ENCODE measurements around the gene PAH. TPM values are rescaled to one million over a fixed set of nuclear protein-coding genes. Genes with fewer than 3 reads are reported as not detected.

PAH gene
- total RNA-seq, 2 donors from 2014 or later, result 0.21 TPM; not detected in 1

- Mint-ChIP-seq H3K4me3 (no peak overlapping the region), H3K4me1 (no peaks in the 10 kb centered on the region), H3K27ac (no peak overlapping the region), H3K36me3 (ENCODE audit: low read depth) (no peaks in the 10 kb centered on the region), H3K9me3 (no peaks in the 10 kb centered on the region), H3K27me3 (no peaks in the 10 kb centered on the region)
- ATAC-seq (replicated peaks), result no peak
These were observed 3.2 kb upstream of the PAH start for GRCh38 chr12:102920271-102920670.

- no peak overlapping the region for H3K4me3 Mint-ChIP-seq
- no peak for ATAC-seq (replicated peaks)
- no peaks in the 10 kb centered on the region for H3K27me3 Mint-ChIP-seq
These were observed 1.8 kb upstream of the PAH start for GRCh38 chr12:102918840-102919239.

GRCh38 chr12:102916252-102917025 is 605 bp downstream of the PAH start:
- no peaks in the 10 kb centered on the region for H3K27me3 Mint-ChIP-seq
- H3K27ac Mint-ChIP-seq, result no peak overlapping the region
- H3K36me3 Mint-ChIP-seq (ENCODE audit: low read depth), result no peaks in the 10 kb centered on the region
- H3K9me3 Mint-ChIP-seq, result no peaks in the 10 kb centered on the region
- H3K4me3 Mint-ChIP-seq, result peak overlapping the region; percentile 66
- H3K4me1 Mint-ChIP-seq, result no peaks in the 10 kb centered on the region
- no peak for ATAC-seq (replicated peaks)

More at GRCh38 chr12:102918840-102919239, 1.8 kb upstream of the PAH start:
- Mint-ChIP-seq H3K27ac (no peak overlapping the region), H3K4me1 (no peaks in the 10 kb centered on the region), H3K9me3 (no peaks in the 10 kb centered on the region), H3K36me3 (ENCODE audit: low read depth) (no peaks in the 10 kb centered on the region)

GRCh38 chr12:102913453-102914226 is 3.4 kb downstream of the PAH start:
- no peak for ATAC-seq (replicated peaks)
- no peaks in the 10 kb centered on the region for H3K9me3 Mint-ChIP-seq
- H3K4me3 Mint-ChIP-seq, result no peak overlapping the region
- no peaks in the 10 kb centered on the region for H3K27me3 Mint-ChIP-seq
- H3K36me3 Mint-ChIP-seq (ENCODE audit: low read depth), result no peaks in the 10 kb centered on the region
- H3K4me1 Mint-ChIP-seq, result no peaks in the 10 kb centered on the region
- H3K27ac Mint-ChIP-seq, result no peak overlapping the region

- H3K27ac Mint-ChIP-seq, result no peak overlapping the region
- ATAC-seq (replicated peaks), result no peak
- H3K36me3 Mint-ChIP-seq (ENCODE audit: low read depth), result no peaks in the 10 kb centered on the region
These were observed 4.8 kb downstream of the PAH start for GRCh38 chr12:102912258-102912657.

GRCh38 chr12:102911320-102911719 is 5.7 kb downstream of the PAH start:
- H3K4me1 Mint-ChIP-seq, result no peaks in the 10 kb centered on the region
- no peaks in the 10 kb centered on the region for H3K9me3 Mint-ChIP-seq
- H3K27ac Mint-ChIP-seq, result no peak overlapping the region
- no peak overlapping the region for H3K4me3 Mint-ChIP-seq
- H3K36me3 Mint-ChIP-seq (ENCODE audit: low read depth), result no peaks in the 10 kb centered on the region
- H3K27me3 Mint-ChIP-seq, result no peaks in the 10 kb centered on the region
- ATAC-seq (replicated peaks), result no peak

More at GRCh38 chr12:102912258-102912657, 4.8 kb downstream of the PAH start:
- Mint-ChIP-seq H3K4me1 (no peaks in the 10 kb centered on the region), H3K9me3 (no peaks in the 10 kb centered on the region), H3K27me3 (no peaks in the 10 kb centered on the region), H3K4me3 (no peak overlapping the region)

- H3K4me1 Mint-ChIP-seq, result no peaks in the 10 kb centered on the region
- H3K9me3 Mint-ChIP-seq, result no peaks in the 10 kb centered on the region
- no peaks in the 10 kb centered on the region for H3K27me3 Mint-ChIP-seq
- no peak overlapping the region for H3K4me3 Mint-ChIP-seq
- no peaks in the 10 kb centered on the region for H3K36me3 Mint-ChIP-seq (ENCODE audit: low read depth)
- H3K27ac Mint-ChIP-seq, result no peak overlapping the region
- ATAC-seq (replicated peaks), result no peak
These were observed 6.3 kb downstream of the PAH start for GRCh38 chr12:102910792-102911191.

GRCh38 chr12:102910137-102910536 is 6.9 kb downstream of the PAH start:
- Mint-ChIP-seq H3K36me3 (ENCODE audit: low read depth) (no peaks in the 10 kb centered on the region), H3K27me3 (peaks cover 1% of the 10 kb centered on the region), H3K27ac (no peak overlapping the region), H3K4me1 (no peaks in the 10 kb centered on the region), H3K9me3 (no peaks in the 10 kb centered on the region), H3K4me3 (no peak overlapping the region)
- ATAC-seq (replicated peaks), result no peak

GRCh38 chr12:102907918-102908317 is 9.1 kb downstream of the PAH start:
- Mint-ChIP-seq H3K36me3 (ENCODE audit: low read depth) (no peaks in the 10 kb centered on the region), H3K4me3 (no peak overlapping the region), H3K9me3 (no peaks in the 10 kb centered on the region), H3K4me1 (no peaks in the 10 kb centered on the region), H3K27me3 (peaks cover 5% of the 10 kb centered on the region), H3K27ac (no peak overlapping the region)
- ATAC-seq (replicated peaks), result no peak

GRCh38 chr12:102905229-102905628 is 11.8 kb downstream of the PAH start:
- H3K4me1 Mint-ChIP-seq, result no peaks in the 10 kb centered on the region
- peaks cover 4% of the 10 kb centered on the region for H3K9me3 Mint-ChIP-seq
- no peak overlapping the region for H3K4me3 Mint-ChIP-seq
- ATAC-seq (replicated peaks), result no peak
- peaks cover 5% of the 10 kb centered on the region for H3K27me3 Mint-ChIP-seq
- no peaks in the 10 kb centered on the region for H3K36me3 Mint-ChIP-seq (ENCODE audit: low read depth)
- H3K27ac Mint-ChIP-seq, result no peak overlapping the region

- ATAC-seq (replicated peaks), result no peak
- peaks cover 9% of the 10 kb centered on the region for H3K27me3 Mint-ChIP-seq
- no peak overlapping the region for H3K27ac Mint-ChIP-seq
- peaks cover 4% of the 10 kb centered on the region for H3K9me3 Mint-ChIP-seq
- no peaks in the 10 kb centered on the region for H3K4me1 Mint-ChIP-seq
- no peak overlapping the region for H3K4me3 Mint-ChIP-seq
- no peaks in the 10 kb centered on the region for H3K36me3 Mint-ChIP-seq (ENCODE audit: low read depth)
These were observed 13.6 kb downstream of the PAH start for GRCh38 chr12:102903337-102904007.

- no peak overlapping the region for H3K4me3 Mint-ChIP-seq
- ATAC-seq (replicated peaks), result no peak
- H3K4me1 Mint-ChIP-seq, result no peaks in the 10 kb centered on the region
- H3K9me3 Mint-ChIP-seq, result peaks cover 4% of the 10 kb centered on the region
- H3K27ac Mint-ChIP-seq, result no peak overlapping the region
- peaks cover 9% of the 10 kb centered on the region for H3K27me3 Mint-ChIP-seq
- H3K36me3 Mint-ChIP-seq (ENCODE audit: low read depth), result no peaks in the 10 kb centered on the region
These were observed 15.0 kb downstream of the PAH start for GRCh38 chr12:102902093-102902492.

GRCh38 chr12:102900389-102900788 is 16.7 kb downstream of the PAH start:
- H3K4me1 Mint-ChIP-seq, result no peaks in the 10 kb centered on the region
- no peak for ATAC-seq (replicated peaks)
- peaks cover 9% of the 10 kb centered on the region for H3K27me3 Mint-ChIP-seq
- H3K9me3 Mint-ChIP-seq, result peaks cover 4% of the 10 kb centered on the region
- no peak overlapping the region for H3K27ac Mint-ChIP-seq
- no peaks in the 10 kb centered on the region for H3K36me3 Mint-ChIP-seq (ENCODE audit: low read depth)
- H3K4me3 Mint-ChIP-seq, result no peak overlapping the region

- peaks cover 4% of the 10 kb centered on the region for H3K27me3 Mint-ChIP-seq
- no peak for ATAC-seq (replicated peaks)
- H3K36me3 Mint-ChIP-seq (ENCODE audit: low read depth), result no peaks in the 10 kb centered on the region
- H3K27ac Mint-ChIP-seq, result no peak overlapping the region
- H3K9me3 Mint-ChIP-seq, result no peaks in the 10 kb centered on the region
- no peak overlapping the region for H3K4me3 Mint-ChIP-seq
- H3K4me1 Mint-ChIP-seq, result no peaks in the 10 kb centered on the region
These were observed 21.0 kb downstream of the PAH start for GRCh38 chr12:102896067-102896466.

- no peaks in the 10 kb centered on the region for H3K36me3 Mint-ChIP-seq (ENCODE audit: low read depth)
- no peak overlapping the region for H3K4me3 Mint-ChIP-seq
- no peak for ATAC-seq (replicated peaks)
These were observed 25.3 kb downstream of the PAH start for GRCh38 chr12:102891756-102892155.

More at GRCh38 chr12:102891756-102892155, 25.3 kb downstream of the PAH start:
- Mint-ChIP-seq H3K9me3 (no peaks in the 10 kb centered on the region), H3K4me1 (no peaks in the 10 kb centered on the region), H3K27ac (no peak overlapping the region), H3K27me3 (peaks cover 8% of the 10 kb centered on the region)

Data from activated T-helper 17 cell treated with anti-CD3 and anti-CD28 coated beads, Interleukin-2, amount 50 U/mL, for 72 hours (primary cell).